ENCODE results near the gene ITPR3.

ITPR3 gene

DNA sequence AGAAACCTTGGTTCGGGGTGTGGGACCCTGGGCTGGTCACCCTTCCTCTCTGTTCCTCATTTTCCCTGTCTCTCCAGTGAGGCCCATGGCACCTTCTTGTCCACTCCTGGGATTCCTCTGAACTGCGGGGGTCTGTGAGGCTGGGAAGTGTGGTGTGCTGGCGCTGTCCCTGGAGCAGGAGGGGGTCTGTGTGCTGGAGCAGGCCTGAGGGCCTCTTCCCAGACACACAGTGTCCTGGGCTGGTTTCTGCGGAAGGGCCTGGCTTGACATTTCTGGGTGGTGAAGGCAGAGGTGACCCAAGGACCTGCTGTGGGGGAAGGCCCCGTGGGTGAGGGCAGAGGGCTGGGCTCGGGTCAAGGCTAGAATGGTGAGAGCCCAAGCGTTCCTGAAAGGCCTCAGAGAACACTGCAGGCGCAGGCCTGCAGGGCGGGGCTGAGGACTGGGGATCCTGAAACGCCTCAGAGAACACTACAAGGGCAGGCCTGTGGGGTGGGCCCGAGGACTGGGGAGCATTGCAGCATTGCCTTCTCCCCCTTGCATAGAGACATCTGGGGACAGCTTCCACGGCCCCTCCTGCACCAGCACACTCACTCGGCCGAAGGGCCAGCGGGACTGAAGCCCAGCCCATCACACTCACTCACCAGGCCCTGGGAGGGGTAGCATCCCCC is 30.5 kb upstream of the ITPR3 start:
- Histone ChIP-seq H3F3A (ENCODE audit: insufficient read depth, low read length) (no peaks in the 10 kb centered on the region), H3K27me3 (ENCODE audit: insufficient read depth, low read length) (no peaks in the 10 kb centered on the region), H4K20me1 (ENCODE audit: insufficient read depth, low read length) (no peaks in the 10 kb centered on the region), H3K9me3 (ENCODE audit: low read length) (no peaks in the 10 kb centered on the region), H3K36me3 (ENCODE audit: insufficient read depth, low read length) (no peaks in the 10 kb centered on the region), H3K9ac (ENCODE audit: low read length) (no peak overlapping the region), H3K27ac (ENCODE audit: low read depth, low read length, poor library complexity, severe bottlenecking) (no peak overlapping the region), H3K4me1 (ENCODE audit: insufficient read depth, low read length, severe bottlenecking) (peaks cover 20% of the 10 kb centered on the region), H3K4me3 (ENCODE audit: low read depth, low read length, poor library complexity, severe bottlenecking) (no peak overlapping the region), H3K4me2 (ENCODE audit: low read length) (no peak overlapping the region), H3K9me2 (ENCODE audit: low read depth, low read length) (no peaks in the 10 kb centered on the region), H2AFZ (ENCODE audit: low read length) (no peak overlapping the region), H3K79me2 (ENCODE audit: insufficient read depth, low read length) (no peaks in the 10 kb centered on the region)
- TF ChIP-seq EZH2 (IDR thresholded peaks at IDR 0.05; ENCODE audit: borderline replicate concordance, low read length): no peak
- TF ChIP-seq, protein P1, sequence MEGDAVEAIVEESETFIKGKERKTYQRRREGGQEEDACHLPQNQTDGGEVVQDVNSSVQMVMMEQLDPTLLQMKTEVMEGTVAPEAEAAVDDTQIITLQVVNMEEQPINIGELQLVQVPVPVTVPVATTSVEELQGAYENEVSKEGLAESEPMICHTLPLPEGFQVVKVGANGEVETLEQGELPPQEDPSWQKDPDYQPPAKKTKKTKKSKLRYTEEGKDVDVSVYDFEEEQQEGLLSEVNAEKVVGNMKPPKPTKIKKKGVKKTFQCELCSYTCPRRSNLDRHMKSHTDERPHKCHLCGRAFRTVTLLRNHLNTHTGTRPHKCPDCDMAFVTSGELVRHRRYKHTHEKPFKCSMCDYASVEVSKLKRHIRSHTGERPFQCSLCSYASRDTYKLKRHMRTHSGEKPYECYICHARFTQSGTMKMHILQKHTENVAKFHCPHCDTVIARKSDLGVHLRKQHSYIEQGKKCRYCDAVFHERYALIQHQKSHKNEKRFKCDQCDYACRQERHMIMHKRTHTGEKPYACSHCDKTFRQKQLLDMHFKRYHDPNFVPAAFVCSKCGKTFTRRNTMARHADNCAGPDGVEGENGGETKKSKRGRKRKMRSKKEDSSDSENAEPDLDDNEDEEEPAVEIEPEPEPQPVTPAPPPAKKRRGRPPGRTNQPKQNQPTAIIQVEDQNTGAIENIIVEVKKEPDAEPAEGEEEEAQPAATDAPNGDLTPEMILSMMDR (IDR thresholded peaks at IDR 0.05; ENCODE audit: low read length): no peak

DNA sequence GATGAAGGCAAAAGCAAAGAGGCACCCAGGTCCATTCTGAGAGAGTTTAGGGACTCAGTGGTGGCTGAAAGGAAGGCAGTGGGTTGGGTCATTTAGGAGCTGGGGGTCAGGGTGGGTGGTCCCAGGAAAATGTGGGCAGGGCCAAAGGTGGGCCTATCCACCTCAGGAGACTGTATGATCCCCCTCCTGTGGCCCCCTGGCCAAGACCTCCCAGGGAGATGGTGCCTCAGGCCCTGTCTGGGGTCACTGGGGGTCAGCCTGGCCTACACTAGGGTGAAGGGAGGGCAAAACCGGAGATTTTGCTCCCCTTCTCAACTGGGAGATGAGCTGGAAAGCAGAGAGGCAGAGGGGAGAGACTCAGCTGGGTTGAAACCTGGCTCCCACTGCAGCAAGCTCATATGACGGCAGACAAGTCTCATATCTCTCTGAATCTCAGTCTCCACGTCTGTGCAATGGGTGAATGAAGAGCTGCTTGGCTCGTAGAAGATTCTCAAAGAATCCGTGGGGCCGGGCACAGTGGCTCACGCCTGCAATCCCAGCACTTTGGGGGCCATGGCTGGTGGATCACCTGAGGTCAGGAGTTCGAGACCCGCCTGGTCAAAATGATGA is 29.6 kb upstream of the ITPR3 start:
- Histone ChIP-seq H3F3A (ENCODE audit: insufficient read depth, low read length) (no peaks in the 10 kb centered on the region), H3K9me3 (ENCODE audit: low read length) (no peaks in the 10 kb centered on the region), H3K36me3 (ENCODE audit: insufficient read depth, low read length) (no peaks in the 10 kb centered on the region), H3K4me3 (ENCODE audit: low read depth, low read length, poor library complexity, severe bottlenecking) (no peak overlapping the region), H3K27ac (ENCODE audit: low read depth, low read length, poor library complexity, severe bottlenecking) (peak overlapping the region; percentile 42), H4K20me1 (ENCODE audit: insufficient read depth, low read length) (no peaks in the 10 kb centered on the region), H2AFZ (ENCODE audit: low read length) (no peak overlapping the region), H3K9ac (ENCODE audit: low read length) (no peak overlapping the region), H3K4me1 (ENCODE audit: insufficient read depth, low read length, severe bottlenecking) (peaks cover 14% of the 10 kb centered on the region), H3K79me2 (ENCODE audit: insufficient read depth, low read length) (no peaks in the 10 kb centered on the region), H3K4me2 (ENCODE audit: low read length) (no peak overlapping the region), H3K9me2 (ENCODE audit: low read depth, low read length) (no peaks in the 10 kb centered on the region), H3K27me3 (ENCODE audit: insufficient read depth, low read length) (no peaks in the 10 kb centered on the region)
- TF ChIP-seq EZH2 (IDR thresholded peaks at IDR 0.05; ENCODE audit: borderline replicate concordance, low read length): no peak

DNA sequence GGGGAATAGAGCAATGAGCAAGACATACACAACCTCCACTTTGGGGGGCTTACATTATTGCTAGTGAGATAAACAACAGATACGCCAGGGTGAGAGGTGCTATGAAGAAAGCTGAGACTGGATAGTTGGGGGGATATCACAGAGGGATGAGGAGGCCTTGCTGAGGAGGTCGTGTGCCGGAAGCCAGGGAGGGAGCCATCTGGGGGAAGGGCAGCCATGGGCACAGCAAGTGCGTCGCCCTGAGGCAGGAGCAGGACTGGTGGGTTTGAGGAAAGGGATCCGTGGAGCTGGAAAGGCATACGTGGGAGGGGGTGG is 28.9 kb upstream of the ITPR3 start:
- Histone ChIP-seq H3F3A (ENCODE audit: insufficient read depth, low read length) (no peaks in the 10 kb centered on the region), H2AFZ (ENCODE audit: low read length) (no peak overlapping the region), H3K4me1 (ENCODE audit: insufficient read depth, low read length, severe bottlenecking) (peaks cover 14% of the 10 kb centered on the region), H3K36me3 (ENCODE audit: insufficient read depth, low read length) (no peaks in the 10 kb centered on the region), H4K20me1 (ENCODE audit: insufficient read depth, low read length) (no peaks in the 10 kb centered on the region), H3K9ac (ENCODE audit: low read length) (no peak overlapping the region), H3K4me3 (ENCODE audit: low read depth, low read length, poor library complexity, severe bottlenecking) (no peak overlapping the region), H3K4me2 (ENCODE audit: low read length) (no peak overlapping the region; the same call in 1 of the 2 replicates), H3K27ac (ENCODE audit: low read depth, low read length, poor library complexity, severe bottlenecking) (peak overlapping the region; percentile 74), H3K9me2 (ENCODE audit: low read depth, low read length) (no peaks in the 10 kb centered on the region), H3K79me2 (ENCODE audit: insufficient read depth, low read length) (no peaks in the 10 kb centered on the region), H3K27me3 (ENCODE audit: insufficient read depth, low read length) (no peaks in the 10 kb centered on the region), H3K9me3 (ENCODE audit: low read length) (no peaks in the 10 kb centered on the region)
- TF ChIP-seq, protein P1 (IDR thresholded peaks at IDR 0.05; ENCODE audit: low read length): no peak
- TF ChIP-seq EZH2 (IDR thresholded peaks at IDR 0.05; ENCODE audit: borderline replicate concordance, low read length): no peak
